Glomerular visceral epithelial cell (primary cell): ENCODE measurements around the gene ALG13.
A peak's percentile ranks its signal among the peaks of the same experiment; 100 is the strongest.
"Not testable (repeated sequence)": the region's sequence is repeated elsewhere in the genome, so short reads cannot be mapped to it uniquely, and the experiment has no call there.

Experiments used
- DNase-seq: peaks from one replicate; pipeline ENCODE4 v3.0.0-alpha.2; 2016; ENCODE audit errors: extremely low spot score

ALG13 gene

DNA sequence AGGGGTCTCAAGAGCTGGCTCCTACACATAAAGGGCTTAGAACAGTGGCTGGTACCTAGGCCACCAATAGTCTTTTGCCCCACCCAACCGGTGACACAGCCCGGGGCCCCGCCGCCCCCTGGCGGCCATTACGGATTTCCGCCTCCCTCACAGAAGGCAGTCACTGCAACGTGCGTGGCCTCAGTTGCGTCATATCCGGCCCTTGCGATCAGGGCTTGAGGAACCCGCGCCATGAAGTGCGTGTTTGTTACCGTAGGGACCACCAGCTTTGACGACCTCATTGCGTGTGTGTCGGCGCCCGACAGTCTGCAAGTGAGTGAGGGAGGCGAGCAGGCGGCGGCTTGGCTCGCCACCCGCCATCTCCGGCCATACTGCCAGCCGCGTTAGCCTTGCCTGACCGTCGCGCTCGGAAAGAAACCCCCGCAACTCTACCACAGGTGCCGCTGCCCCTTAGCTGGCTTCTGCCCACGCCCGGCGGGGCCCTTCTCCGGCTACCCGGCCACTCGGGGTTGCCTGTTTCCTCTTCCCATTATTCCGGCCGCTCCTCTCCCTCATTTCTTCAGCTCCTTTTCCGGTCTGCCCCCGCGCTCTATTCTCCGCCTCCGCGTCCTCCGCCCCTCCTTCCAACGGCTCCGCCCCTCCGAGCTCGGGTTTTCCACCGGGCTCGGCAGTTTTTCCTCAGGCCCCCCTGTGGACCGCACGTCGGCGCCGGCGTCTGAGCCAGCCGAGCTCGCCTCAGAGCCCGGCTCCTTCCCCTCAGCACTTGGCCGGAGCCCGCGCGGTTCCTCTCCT lies at the start of gene ALG13:
Gene ALG13, plus strand, starts transcription at position 183 of the 792 bp plus-strand sequence. Its CDS starts 49 bp downstream, at position 232.
- DNase-seq: peak; percentile 83

DNA sequence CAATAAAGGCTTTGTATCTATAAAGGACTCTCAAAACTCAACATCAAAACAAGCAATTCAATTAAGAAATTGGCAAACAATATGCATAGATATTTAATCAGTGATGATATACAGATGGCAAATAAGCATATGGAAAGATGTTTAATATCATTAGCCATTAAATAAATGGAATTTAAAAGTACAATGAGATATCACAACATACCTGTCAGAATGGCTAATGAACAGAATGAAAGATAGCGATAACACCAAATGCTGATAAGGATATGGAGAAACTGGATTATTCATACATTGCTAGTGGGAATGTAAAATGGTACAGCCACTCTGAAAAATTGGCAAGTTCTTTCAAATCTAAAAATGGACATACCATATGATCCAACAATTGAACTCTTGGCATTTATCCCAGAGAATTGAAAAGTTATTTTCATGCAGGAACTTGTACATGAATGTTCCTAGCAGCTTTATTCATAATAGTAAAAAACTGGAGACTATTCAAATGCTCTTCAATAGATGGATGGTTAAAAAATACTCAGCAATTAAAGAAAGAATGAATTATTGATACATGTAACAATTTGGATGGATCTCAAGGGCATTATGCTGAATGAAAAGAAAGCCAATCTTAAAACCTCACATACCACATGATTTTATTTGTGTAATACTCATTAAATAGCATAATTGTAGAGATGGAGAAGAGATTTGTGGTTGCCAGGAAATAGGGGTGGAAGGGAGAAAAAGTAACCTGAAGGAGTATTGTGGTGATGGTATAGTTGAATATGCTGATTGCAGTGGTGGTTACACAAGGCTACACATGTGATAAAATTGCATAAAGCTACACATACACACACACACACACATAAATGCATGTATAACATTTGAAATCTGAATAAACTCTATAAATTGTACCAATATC lies 45.9 kb upstream of the ALG13 start:
- DNase-seq: no peak

GRCh38 chrX:111641969-111642368 lies 39.0 kb upstream of the ALG13 start:
- DNase-seq: no peak

GRCh38 chrX:111645165-111645564 lies 35.8 kb upstream of the ALG13 start:
- not testable (repeated sequence) for DNase-seq

DNA sequence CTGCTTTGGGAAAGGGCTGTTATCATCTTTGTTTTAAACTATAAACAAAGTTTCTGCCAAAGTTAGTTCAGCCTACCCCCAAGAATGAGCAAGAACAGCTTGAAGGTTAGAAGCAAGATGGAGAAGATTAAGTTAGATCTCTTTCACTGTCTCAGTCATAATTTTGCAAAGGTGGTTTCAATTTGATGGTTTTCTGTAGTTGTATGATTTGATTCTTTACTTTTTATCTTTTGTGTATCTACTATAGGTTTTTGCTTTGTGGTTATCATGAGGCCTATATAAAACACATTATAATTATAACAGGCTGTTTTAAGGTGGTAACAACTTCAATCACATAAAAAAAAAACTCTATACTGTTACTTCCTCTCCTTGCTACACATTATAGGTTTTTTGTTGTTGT lies 35.4 kb upstream of the ALG13 start:
- DNase-seq: no peak

GRCh38 chrX:111646515-111646914 lies 34.5 kb upstream of the ALG13 start:
- DNase-seq: no peak

DNA sequence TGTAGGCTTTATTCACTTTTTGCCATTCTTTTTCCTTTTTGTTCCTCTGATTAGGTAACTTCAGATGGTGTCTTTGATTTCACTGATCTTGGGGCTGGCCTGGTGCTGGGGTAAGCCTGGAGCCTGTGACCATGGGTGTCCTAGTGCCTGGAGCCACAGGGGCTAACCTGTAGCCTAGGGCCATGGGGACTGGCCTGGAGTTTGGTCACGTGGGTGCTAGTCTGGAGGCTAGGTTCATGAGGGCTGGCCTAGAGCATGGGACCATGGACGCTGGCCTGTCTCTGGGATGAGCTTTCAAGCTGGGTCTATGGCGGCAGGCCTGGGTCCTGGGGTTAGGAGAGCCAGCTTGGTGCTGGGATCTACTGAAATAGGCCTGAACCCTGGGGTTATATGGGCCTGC lies 32.2 kb upstream of the ALG13 start:
- DNase-seq: no peak

DNA sequence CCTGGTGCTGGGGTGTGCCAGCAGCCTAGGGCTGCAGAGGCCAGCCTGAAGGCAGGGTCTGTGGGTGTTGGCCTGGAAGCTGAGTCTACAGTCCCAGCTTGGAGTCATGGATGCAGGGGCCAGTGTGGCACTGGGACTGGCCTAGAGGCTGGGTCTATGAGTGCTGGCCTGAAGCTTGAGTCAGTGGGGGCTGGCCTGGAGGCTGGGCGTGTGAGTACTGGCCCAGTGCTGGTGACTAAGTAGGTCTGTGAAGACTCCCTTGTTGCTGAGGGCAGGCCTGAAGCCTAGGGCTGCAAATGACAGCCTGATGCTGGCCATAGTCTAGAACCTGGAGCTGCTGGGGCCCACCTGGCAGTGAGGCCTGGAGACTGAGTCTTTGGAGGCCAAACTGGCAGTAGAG lies 31.3 kb upstream of the ALG13 start:
- no peak for DNase-seq

GRCh38 chrX:111650845-111651244 lies 30.1 kb upstream of the ALG13 start:
- no peak for DNase-seq

DNA sequence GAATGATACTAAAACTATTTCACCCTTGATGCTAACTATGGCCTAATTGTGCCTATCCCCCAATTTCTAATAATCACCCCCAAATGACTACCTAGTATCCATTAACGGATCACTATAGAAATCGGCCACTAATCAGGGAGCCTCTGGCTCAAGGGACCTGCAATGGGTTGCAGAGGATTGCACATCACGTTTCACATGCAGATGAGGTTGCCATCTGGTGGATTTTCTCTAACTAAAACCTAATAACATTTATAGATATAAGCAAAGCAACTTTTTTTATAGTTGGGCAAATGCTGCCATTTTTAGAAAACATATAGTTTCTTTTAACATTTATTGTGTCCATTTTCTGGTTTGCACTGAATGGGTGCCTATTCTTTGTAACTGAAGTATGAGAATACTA lies 28.3 kb upstream of the ALG13 start:
- DNase-seq: no peak

GRCh38 chrX:111661241-111661640 lies 19.7 kb upstream of the ALG13 start:
- DNase-seq: no peak

- DNase-seq: no peak
Observed at GRCh38 chrX:111662292-111662691, 18.7 kb upstream of the ALG13 start.

GRCh38 chrX:111671668-111672067 lies 9.3 kb upstream of the ALG13 start:
- DNase-seq: no peak

- no peak for DNase-seq
Observed at GRCh38 chrX:111687305-111687704, 6.3 kb downstream of the ALG13 start.

- DNase-seq: no peak
Observed at GRCh38 chrX:111695297-111695880, 14.4 kb downstream of the ALG13 start.

DNA sequence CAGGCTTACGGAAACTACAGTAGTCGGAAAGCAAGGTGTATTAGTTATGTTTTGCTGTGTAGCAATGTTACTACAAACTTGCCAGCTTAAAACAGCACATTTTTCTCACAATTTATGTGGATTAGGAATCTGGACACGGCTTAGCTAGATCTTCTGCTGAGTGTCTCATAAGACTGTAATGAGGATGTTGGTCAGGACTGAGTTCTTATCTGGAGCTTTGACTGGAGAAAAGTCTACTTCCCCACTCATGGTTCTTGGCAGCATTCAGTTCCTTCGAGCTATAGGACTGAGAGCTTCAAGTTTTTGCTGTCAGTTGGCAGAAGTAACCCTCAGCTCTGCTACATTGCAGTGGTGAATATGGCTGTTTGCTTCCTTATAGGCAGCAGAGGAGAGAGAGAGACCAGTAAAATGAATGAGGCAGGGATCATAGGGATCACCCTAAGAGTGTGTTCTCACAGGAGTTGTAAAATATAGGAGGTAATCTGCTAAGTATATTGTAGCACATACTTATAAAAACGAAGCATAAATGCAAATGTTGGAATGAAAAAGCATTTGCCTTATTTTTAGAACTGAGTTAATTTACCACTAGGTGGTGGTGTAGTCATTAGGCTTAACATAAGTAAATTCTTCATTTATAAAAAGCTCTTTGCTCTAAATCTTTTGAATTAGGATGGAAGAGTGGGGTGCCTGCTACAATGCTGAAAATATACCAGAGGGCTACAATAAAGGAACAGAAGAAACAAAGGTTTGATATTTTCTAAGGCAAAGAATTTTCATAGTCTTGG lies 38.6 kb downstream of the ALG13 start:
- DNase-seq: no peak

DNA sequence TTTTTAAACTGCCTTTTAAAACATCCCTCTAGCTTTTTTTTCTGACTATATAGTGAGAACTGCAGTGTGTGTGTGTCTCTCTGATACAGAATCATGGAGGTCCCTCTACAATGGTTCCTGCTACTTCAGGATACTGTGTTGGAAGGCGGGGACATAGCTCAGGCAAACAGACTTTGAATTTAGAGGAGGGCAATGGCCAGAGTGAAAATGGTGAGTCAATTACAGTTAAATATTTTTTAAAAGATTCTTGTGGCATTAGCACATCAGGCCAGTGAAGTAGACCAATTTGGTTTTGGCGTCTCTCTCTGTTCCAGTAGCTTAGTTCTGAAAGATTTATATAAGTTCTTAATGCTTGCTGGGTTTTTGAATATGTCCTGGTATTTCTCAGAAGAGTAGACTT lies 47.1 kb downstream of the ALG13 start:
- peak; percentile 48 for DNase-seq

DNA sequence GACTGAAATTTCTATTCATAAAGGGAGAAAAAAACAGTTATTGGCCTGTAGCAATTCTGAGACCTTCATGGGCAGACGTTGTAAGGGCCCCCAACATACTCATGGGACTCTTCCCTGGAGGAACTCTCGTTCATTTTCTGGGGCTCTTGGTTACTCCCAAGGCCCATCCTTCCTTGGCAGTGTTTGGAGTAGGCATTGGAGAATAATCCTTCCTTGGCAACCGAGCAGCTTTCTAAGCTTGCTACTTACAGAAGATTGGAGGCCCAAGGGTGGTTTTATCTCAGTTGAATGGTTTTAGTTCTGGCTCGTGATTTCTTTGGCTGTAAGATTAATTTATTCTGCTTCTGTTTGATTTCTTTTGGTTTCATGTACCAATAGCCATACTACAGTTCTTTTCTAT lies 50.4 kb downstream of the ALG13 start:
- DNase-seq: no peak

DNA sequence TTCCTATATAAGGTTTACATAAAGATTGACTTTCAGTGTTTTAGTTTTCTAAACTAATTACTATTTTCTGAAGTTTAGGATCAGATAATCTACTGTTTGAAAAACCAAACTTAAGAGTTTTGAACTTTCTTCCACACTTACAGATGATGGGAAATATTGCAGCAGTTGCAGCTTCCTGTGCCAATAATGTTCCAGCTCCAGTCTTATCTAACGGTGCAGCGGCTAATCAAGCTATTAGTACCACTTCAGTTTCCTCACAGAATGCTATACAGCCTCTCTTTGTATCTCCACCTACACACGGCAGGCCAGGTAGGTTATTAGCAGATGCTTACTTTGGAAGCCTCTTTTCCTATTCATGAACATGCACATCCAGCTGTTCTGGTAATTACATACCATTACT lies 55.6 kb downstream of the ALG13 start:
- DNase-seq: no peak

GRCh38 chrX:111742018-111742417 lies 61.0 kb downstream of the ALG13 start:
- DNase-seq: no peak

- no peak for DNase-seq
Observed at GRCh38 chrX:111743316-111743715, 62.3 kb downstream of the ALG13 start.

- DNase-seq: no peak
Observed at GRCh38 chrX:111756486-111756885, 75.5 kb downstream of the ALG13 start.
